HepG2 (cell line): ENCODE results near the gene GSTK1. TPM values are rescaled to one million over a fixed set of nuclear protein-coding genes. Genes with fewer than 3 reads are reported as not detected.

ENCODE experiments used
- ATF6 ChIP-seq: sonication (generic); formaldehyde crosslinking; conservative IDR thresholded peaks from 2 replicates; pipeline ENCODE4 v1.4.0; 2020; ENCODE audit warnings: missing genetic modification reagents
- CHCHD3 ChIP-seq: sonication (generic); formaldehyde crosslinking; IDR thresholded peaks from 2 replicates; pipeline ENCODE4 v1.8.0; 2022; ENCODE audit warnings: mild to moderate bottlenecking, missing genetic modification reagents, moderate library complexity
- FIP1L1 ChIP-seq: fragments of 200-400 bp; formaldehyde crosslinking; IDR thresholded peaks from 2 replicates; pipeline ENCODE4 v1.6.1; 2018; ENCODE audit warnings: low read depth, mild to moderate bottlenecking, low read length, moderate library complexity, borderline replicate concordance; ENCODE audit not compliant: insufficient read depth
- HOXA3 ChIP-seq: sonication (generic); formaldehyde crosslinking; IDR thresholded peaks from 2 replicates; pipeline ENCODE4 v1.5.0; 2020; ENCODE audit warnings: missing genetic modification reagents
- MZF1 ChIP-seq: sonication (generic); formaldehyde crosslinking; IDR thresholded peaks from 2 replicates; pipeline ENCODE4 v1.8.1; 2023; ENCODE audit warnings: mild to moderate bottlenecking, missing genetic modification reagents, borderline replicate concordance
- ZFX ChIP-seq: sonication (generic); formaldehyde crosslinking; IDR thresholded peaks from 2 replicates; pipeline ENCODE4 v1.4.0; 2020; ENCODE audit warnings: mild to moderate bottlenecking, low read depth, missing genetic modification reagents, moderate library complexity
- ZKSCAN5 ChIP-seq: sonication (generic); formaldehyde crosslinking; IDR thresholded peaks from 2 replicates; pipeline ENCODE4 v1.5.1; 2020; ENCODE audit warnings: mild to moderate bottlenecking, missing genetic modification reagents
- ZNF3 ChIP-seq: IDR thresholded peaks from 2 replicates; pipeline ENCODE4 v1.7.0; 2017; ENCODE audit warnings: inconsistent platforms
- ZNF350 ChIP-seq: sonication (generic); formaldehyde crosslinking; IDR thresholded peaks from 2 replicates; pipeline ENCODE4 v1.4.0; 2020; ENCODE audit warnings: mild to moderate bottlenecking, low read depth, missing genetic modification reagents, borderline replicate concordance
- ZNF367 ChIP-seq: sonication (generic); formaldehyde crosslinking; IDR thresholded peaks from 2 replicates; pipeline ENCODE4 v1.4.0; 2020; ENCODE audit warnings: missing genetic modification reagents, borderline replicate concordance
- ZNF543 ChIP-seq: sonication (generic); formaldehyde crosslinking; IDR thresholded peaks from 2 replicates; pipeline ENCODE4 v1.4.0; 2020; ENCODE audit warnings: mild to moderate bottlenecking, missing genetic modification reagents
- ZNF83 ChIP-seq: sonication (generic); formaldehyde crosslinking; IDR thresholded peaks from 2 replicates; pipeline ENCODE4 v1.4.0; 2020; ENCODE audit warnings: missing genetic modification reagents, mild to moderate bottlenecking, borderline replicate concordance
- polyA plus RNA-seq, 8 experiments: library from polyadenylated mRNA; depleted of rRNA in 3 of 8; stranded (reverse) in 7 of 8; unstranded in 1 of 8; fragments of >200 nt; fragmentation: Illumina TruSeq in 4 of 8; extraction: Trizol in 4 of 8; gene quantifications; 2 replicates each; pipeline versions ENCODE4 v1.2.1 to v1.2.3, GENCODE V29; 2011 to 2016; ENCODE audit warnings: low read depth in 4 of 8, missing spikeins in 1 of 8, mixed read lengths in 1 of 8; ENCODE audit not compliant: insufficient read depth in 1 of 8
- total RNA-seq, 5 experiments: library from RNA; depleted of rRNA; stranded (reverse); fragments of >200 nt; fragmentation: Illumina TruSeq; extraction: Trizol; gene quantifications; 2 replicates each; pipeline ENCODE4 v1.2.3, GENCODE V29; 2016; ENCODE audit warnings: low read depth in 1 of 5
- TF ChIP-seq, protein P1 (sequence below): sonication (generic); formaldehyde crosslinking; IDR thresholded peaks from 2 replicates; pipeline ENCODE4 v1.5.0; 2020; ENCODE audit warnings: missing genetic modification reagents
- TF ChIP-seq, protein P2 (sequence below): sonication (generic); formaldehyde crosslinking; IDR thresholded peaks from 2 replicates; pipeline ENCODE4 v1.4.0; 2020; ENCODE audit warnings: missing genetic modification reagents
- TF ChIP-seq, protein P3 (sequence below): sonication (generic); formaldehyde crosslinking; IDR thresholded peaks from 2 replicates; pipeline ENCODE4 v1.4.0; 2020; ENCODE audit warnings: low read depth, missing genetic modification reagents
- TF ChIP-seq, protein P4 (sequence below): sonication (generic); formaldehyde crosslinking; IDR thresholded peaks from 2 replicates; pipeline ENCODE4 v1.4.0; 2020; ENCODE audit warnings: missing genetic modification reagents, low read depth, mild to moderate bottlenecking, borderline replicate concordance
- TF ChIP-seq, protein P5 (sequence below): sonication (generic); formaldehyde crosslinking; IDR thresholded peaks from 2 replicates; pipeline ENCODE4 v1.5.1; 2020; ENCODE audit warnings: mild to moderate bottlenecking, moderate library complexity, missing genetic modification reagents

GSTK1 gene
- total and polyA plus RNA-seq, 2 of the 13 experiments (the other 11 are each of a cell fraction or from before 2014, with no cell fraction given): 64.6 to 92.1 TPM

- TF ChIP-seq ZFX (CRISPR knock-in tag) (peak; percentile 62; the same call in 1 of the 2 replicates), ZNF3 (no peak), FIP1L1 (no peak), ZNF543 (CRISPR knock-in tag) (peak; percentile 71), ZNF367 (CRISPR knock-in tag) (no peak), HOXA3 (CRISPR knock-in tag) (peak; percentile 72), CHCHD3 (CRISPR knock-in tag) (no peak), ZNF83 (CRISPR knock-in tag) (no peak), MZF1 (no peak), ZNF350 (CRISPR knock-in tag) (no peak; the same call in 1 of the 2 replicates), ZKSCAN5 (CRISPR knock-in tag) (no peak), ATF6 (CRISPR knock-in tag) (no peak)
- TF ChIP-seq, protein P1, sequence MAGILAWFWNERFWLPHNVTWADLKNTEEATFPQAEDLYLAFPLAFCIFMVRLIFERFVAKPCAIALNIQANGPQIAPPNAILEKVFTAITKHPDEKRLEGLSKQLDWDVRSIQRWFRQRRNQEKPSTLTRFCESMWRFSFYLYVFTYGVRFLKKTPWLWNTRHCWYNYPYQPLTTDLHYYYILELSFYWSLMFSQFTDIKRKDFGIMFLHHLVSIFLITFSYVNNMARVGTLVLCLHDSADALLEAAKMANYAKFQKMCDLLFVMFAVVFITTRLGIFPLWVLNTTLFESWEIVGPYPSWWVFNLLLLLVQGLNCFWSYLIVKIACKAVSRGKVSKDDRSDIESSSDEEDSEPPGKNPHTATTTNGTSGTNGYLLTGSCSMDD (CRISPR knock-in tag): no peak
- TF ChIP-seq, protein P2, sequence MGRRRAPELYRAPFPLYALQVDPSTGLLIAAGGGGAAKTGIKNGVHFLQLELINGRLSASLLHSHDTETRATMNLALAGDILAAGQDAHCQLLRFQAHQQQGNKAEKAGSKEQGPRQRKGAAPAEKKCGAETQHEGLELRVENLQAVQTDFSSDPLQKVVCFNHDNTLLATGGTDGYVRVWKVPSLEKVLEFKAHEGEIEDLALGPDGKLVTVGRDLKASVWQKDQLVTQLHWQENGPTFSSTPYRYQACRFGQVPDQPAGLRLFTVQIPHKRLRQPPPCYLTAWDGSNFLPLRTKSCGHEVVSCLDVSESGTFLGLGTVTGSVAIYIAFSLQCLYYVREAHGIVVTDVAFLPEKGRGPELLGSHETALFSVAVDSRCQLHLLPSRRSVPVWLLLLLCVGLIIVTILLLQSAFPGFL (CRISPR knock-in tag): no peak
- TF ChIP-seq, protein P3, sequence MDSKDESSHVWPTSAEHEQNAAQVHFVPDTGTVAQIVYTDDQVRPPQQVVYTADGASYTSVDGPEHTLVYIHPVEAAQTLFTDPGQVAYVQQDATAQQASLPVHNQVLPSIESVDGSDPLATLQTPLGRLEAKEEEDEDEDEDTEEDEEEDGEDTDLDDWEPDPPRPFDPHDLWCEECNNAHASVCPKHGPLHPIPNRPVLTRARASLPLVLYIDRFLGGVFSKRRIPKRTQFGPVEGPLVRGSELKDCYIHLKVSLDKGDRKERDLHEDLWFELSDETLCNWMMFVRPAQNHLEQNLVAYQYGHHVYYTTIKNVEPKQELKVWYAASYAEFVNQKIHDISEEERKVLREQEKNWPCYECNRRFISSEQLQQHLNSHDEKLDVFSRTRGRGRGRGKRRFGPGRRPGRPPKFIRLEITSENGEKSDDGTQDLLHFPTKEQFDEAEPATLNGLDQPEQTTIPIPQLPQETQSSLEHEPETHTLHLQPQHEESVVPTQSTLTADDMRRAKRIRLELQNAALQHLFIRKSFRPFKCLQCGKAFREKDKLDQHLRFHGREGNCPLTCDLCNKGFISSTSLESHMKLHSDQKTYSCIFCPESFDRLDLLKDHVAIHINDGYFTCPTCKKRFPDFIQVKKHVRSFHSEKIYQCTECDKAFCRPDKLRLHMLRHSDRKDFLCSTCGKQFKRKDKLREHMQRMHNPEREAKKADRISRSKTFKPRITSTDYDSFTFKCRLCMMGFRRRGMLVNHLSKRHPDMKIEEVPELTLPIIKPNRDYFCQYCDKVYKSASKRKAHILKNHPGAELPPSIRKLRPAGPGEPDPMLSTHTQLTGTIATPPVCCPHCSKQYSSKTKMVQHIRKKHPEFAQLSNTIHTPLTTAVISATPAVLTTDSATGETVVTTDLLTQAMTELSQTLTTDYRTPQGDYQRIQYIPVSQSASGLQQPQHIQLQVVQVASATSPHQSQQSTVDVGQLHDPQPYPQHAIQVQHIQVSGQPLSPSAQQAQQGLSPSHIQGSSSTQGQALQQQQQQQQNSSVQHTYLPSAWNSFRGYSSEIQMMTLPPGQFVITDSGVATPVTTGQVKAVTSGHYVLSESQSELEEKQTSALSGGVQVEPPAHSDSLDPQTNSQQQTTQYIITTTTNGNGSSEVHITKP (CRISPR knock-in tag): no peak
- TF ChIP-seq, protein P4, sequence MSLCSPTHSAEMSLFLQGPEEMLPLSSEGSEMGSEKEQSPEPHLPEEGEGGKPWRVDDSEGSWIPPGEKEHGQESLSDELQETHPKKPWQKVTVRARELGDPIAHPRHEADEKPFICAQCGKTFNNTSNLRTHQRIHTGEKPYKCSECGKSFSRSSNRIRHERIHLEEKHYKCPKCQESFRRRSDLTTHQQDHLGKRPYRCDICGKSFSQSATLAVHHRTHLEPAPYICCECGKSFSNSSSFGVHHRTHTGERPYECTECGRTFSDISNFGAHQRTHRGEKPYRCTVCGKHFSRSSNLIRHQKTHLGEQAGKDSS (CRISPR knock-in tag): no peak
- TF ChIP-seq, protein P5, sequence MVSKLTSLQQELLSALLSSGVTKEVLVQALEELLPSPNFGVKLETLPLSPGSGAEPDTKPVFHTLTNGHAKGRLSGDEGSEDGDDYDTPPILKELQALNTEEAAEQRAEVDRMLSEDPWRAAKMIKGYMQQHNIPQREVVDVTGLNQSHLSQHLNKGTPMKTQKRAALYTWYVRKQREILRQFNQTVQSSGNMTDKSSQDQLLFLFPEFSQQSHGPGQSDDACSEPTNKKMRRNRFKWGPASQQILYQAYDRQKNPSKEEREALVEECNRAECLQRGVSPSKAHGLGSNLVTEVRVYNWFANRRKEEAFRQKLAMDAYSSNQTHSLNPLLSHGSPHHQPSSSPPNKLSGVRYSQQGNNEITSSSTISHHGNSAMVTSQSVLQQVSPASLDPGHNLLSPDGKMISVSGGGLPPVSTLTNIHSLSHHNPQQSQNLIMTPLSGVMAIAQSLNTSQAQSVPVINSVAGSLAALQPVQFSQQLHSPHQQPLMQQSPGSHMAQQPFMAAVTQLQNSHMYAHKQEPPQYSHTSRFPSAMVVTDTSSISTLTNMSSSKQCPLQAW (CRISPR knock-in tag): peak; percentile 68
These were observed 24.9 kb downstream of the GSTK1 start, which contains the start of gene CASP2 (continued) for GRCh38 chr7:143287935-143288826.
